ENCODE measurements around the gene ARL3.

ARL3 gene

GRCh38 chr10:102644066-102644645 is 70.0 kb downstream of the ARL3 start, which contains the start of gene TRIM8:
Gene TRIM8 (plus strand): TSS chr10:102644479. CDS start chr10:102644618, 139 bp downstream.
- Histone ChIP-seq H3K4me3 (ENCODE audit: low read length) (peak within 1 kb of the TSS; percentile 91), H3K36me3 (ENCODE audit: control insufficient read depth, low read length) (peaks cover 39% of the 10 kb centered on the region), H4K20me1 (ENCODE audit: control insufficient read depth, insufficient read depth, low read depth, low read length) (peaks cover 3% of the 10 kb centered on the region; the same call in 1 of the 2 replicates), H3F3A (ENCODE audit: control insufficient read depth, insufficient read depth) (peaks cover 44% of the 10 kb centered on the region), H3K4me1 (ENCODE audit: control insufficient read depth, low read length) (peaks cover 41% of the 10 kb centered on the region), H3K4me2 (ENCODE audit: low read length) (peak within 1 kb of the TSS; percentile 91), H3K9me2 (replicated peaks; ENCODE audit: control insufficient read depth, low read length) (no peaks in the 10 kb centered on the region), H3K27me3 (ENCODE audit: control insufficient read depth, low read length) (no peaks in the 10 kb centered on the region), H3K79me2 (ENCODE audit: control insufficient read depth, low read length) (peaks cover 59% of the 10 kb centered on the region), H3K27ac (ENCODE audit: low read depth, low read length) (peak within 1 kb of the TSS; percentile 95), H3K9me3 (ENCODE audit: control insufficient read depth, insufficient read depth, low read length) (no peaks in the 10 kb centered on the region)
- no peak for TF ChIP-seq EZH2phosphoT487 (IDR thresholded peaks at IDR 0.05; ENCODE audit: borderline replicate concordance, low read length)
- no peak for TF ChIP-seq CTCF (IDR thresholded peaks at IDR 0.05; ENCODE audit: low read depth, low read length, poor library complexity, severe bottlenecking)

GRCh38 chr10:102643336-102644065 is 70.7 kb downstream of the ARL3 start:
- peaks cover 52% of the 10 kb centered on the region for H3K79me2 ChIP-seq (ENCODE audit: control insufficient read depth, low read length)
- H3K4me1 ChIP-seq (ENCODE audit: control insufficient read depth, low read length): peaks cover 38% of the 10 kb centered on the region
- H3K9me3 ChIP-seq (ENCODE audit: control insufficient read depth, insufficient read depth, low read length): no peaks in the 10 kb centered on the region
- peak overlapping the region; percentile 95 for H3K27ac ChIP-seq (ENCODE audit: low read depth, low read length)
- H3K27me3 ChIP-seq (ENCODE audit: control insufficient read depth, low read length): no peaks in the 10 kb centered on the region
- H3K36me3 ChIP-seq (ENCODE audit: control insufficient read depth, low read length): peaks cover 37% of the 10 kb centered on the region
- TF ChIP-seq CTCF (IDR thresholded peaks at IDR 0.05; ENCODE audit: low read depth, low read length, poor library complexity, severe bottlenecking): no peak
- TF ChIP-seq EZH2phosphoT487 (IDR thresholded peaks at IDR 0.05; ENCODE audit: borderline replicate concordance, low read length): no peak
- H3K4me2 ChIP-seq (ENCODE audit: low read length): peak overlapping the region; percentile 91
- no peaks in the 10 kb centered on the region for H3K9me2 ChIP-seq (replicated peaks; ENCODE audit: control insufficient read depth, low read length)
- peaks cover 3% of the 10 kb centered on the region; the same call in 1 of the 2 replicates for H4K20me1 ChIP-seq (ENCODE audit: control insufficient read depth, insufficient read depth, low read depth, low read length)
- H3F3A ChIP-seq (ENCODE audit: control insufficient read depth, insufficient read depth): peaks cover 38% of the 10 kb centered on the region
- peak overlapping the region; percentile 91 for H3K4me3 ChIP-seq (ENCODE audit: low read length)

- peak overlapping the region; percentile 63 for H3K4me2 ChIP-seq (ENCODE audit: low read length)
- peaks cover 46% of the 10 kb centered on the region for H3K79me2 ChIP-seq (ENCODE audit: control insufficient read depth, low read length)
- peaks cover 3% of the 10 kb centered on the region; the same call in 1 of the 2 replicates for H4K20me1 ChIP-seq (ENCODE audit: control insufficient read depth, insufficient read depth, low read depth, low read length)
- no peaks in the 10 kb centered on the region for H3K9me3 ChIP-seq (ENCODE audit: control insufficient read depth, insufficient read depth, low read length)
- peak overlapping the region; percentile 95 for H3K27ac ChIP-seq (ENCODE audit: low read depth, low read length)
- peak overlapping the region; percentile 91 for H3K4me3 ChIP-seq (ENCODE audit: low read length)
- no peaks in the 10 kb centered on the region for H3K9me2 ChIP-seq (replicated peaks; ENCODE audit: control insufficient read depth, low read length)
- no peaks in the 10 kb centered on the region for H3K27me3 ChIP-seq (ENCODE audit: control insufficient read depth, low read length)
- peaks cover 31% of the 10 kb centered on the region for H3F3A ChIP-seq (ENCODE audit: control insufficient read depth, insufficient read depth)
- H3K4me1 ChIP-seq (ENCODE audit: control insufficient read depth, low read length): peaks cover 35% of the 10 kb centered on the region
- TF ChIP-seq EZH2phosphoT487 (IDR thresholded peaks at IDR 0.05; ENCODE audit: borderline replicate concordance, low read length): no peak
- TF ChIP-seq CTCF (IDR thresholded peaks at IDR 0.05; ENCODE audit: low read depth, low read length, poor library complexity, severe bottlenecking): no peak
- H3K36me3 ChIP-seq (ENCODE audit: control insufficient read depth, low read length): peaks cover 30% of the 10 kb centered on the region
These were observed 71.4 kb downstream of the ARL3 start for GRCh38 chr10:102642736-102643335.
